ENCODE data around the gene ZNF385C. TPM values are rescaled to one million over a fixed set of nuclear protein-coding genes. Genes with fewer than 3 reads are reported as not detected.

ZNF385C gene
- total and polyA plus RNA-seq, 4 donors: 0.03 to 0.19 (median 0.06) TPM; not detected in 1

DNA sequence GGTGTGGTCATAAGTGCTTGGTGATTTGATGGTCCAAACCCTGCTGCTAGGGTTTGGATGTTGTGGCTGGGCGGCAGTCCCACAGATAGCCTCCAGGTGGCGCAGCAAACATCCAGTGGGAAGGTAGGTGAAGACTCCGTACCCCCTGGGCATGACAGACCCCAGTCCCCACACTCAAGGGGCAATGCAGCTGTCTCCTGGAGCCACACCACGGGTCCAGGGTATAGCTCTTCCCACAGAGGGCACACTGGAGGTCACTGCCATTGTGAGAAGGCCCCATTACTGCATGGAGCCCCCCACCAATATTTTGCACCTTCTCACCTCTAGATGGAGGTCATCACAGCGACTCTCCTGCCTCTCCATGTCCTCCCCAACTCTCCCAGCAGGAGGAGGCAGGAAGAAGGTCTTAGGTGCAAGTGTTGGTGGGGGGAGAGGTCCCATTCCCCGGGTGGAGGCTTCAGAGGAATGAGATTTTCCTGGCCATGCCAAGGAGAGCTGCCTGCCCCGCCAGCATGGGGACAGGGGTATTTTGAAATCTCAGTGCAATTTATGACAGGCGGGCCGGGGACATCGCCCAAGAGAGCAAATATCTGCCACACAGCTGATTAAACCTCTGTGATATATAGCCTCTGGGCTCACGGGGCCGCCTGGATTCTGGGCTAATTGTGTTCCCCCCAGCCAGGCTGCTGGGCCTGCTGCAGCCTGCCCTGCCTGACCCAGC lies 30.7 kb downstream of the ZNF385C start:
- no peaks in the 10 kb centered on the region for H3K27me3 ChIP-seq (ENCODE audit: control insufficient read depth in 4 of 4, insufficient read depth in 4 of 4, low read length in 3 of 4)
- no peak for TF ChIP-seq RXRA (IDR thresholded peaks at IDR 0.05)
- no peak for TF ChIP-seq EGR1 (IDR thresholded peaks at IDR 0.05; ENCODE audit: low read depth in 2 of 2)
- TF ChIP-seq, protein P1, sequence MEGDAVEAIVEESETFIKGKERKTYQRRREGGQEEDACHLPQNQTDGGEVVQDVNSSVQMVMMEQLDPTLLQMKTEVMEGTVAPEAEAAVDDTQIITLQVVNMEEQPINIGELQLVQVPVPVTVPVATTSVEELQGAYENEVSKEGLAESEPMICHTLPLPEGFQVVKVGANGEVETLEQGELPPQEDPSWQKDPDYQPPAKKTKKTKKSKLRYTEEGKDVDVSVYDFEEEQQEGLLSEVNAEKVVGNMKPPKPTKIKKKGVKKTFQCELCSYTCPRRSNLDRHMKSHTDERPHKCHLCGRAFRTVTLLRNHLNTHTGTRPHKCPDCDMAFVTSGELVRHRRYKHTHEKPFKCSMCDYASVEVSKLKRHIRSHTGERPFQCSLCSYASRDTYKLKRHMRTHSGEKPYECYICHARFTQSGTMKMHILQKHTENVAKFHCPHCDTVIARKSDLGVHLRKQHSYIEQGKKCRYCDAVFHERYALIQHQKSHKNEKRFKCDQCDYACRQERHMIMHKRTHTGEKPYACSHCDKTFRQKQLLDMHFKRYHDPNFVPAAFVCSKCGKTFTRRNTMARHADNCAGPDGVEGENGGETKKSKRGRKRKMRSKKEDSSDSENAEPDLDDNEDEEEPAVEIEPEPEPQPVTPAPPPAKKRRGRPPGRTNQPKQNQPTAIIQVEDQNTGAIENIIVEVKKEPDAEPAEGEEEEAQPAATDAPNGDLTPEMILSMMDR (IDR thresholded peaks at IDR 0.05; ENCODE audit: low read depth, low read length, missing input control): peak; percentile 91
- TF ChIP-seq RAD21 (IDR thresholded peaks at IDR 0.05): peak; percentile 71 to 81
- TF ChIP-seq, protein P2, sequence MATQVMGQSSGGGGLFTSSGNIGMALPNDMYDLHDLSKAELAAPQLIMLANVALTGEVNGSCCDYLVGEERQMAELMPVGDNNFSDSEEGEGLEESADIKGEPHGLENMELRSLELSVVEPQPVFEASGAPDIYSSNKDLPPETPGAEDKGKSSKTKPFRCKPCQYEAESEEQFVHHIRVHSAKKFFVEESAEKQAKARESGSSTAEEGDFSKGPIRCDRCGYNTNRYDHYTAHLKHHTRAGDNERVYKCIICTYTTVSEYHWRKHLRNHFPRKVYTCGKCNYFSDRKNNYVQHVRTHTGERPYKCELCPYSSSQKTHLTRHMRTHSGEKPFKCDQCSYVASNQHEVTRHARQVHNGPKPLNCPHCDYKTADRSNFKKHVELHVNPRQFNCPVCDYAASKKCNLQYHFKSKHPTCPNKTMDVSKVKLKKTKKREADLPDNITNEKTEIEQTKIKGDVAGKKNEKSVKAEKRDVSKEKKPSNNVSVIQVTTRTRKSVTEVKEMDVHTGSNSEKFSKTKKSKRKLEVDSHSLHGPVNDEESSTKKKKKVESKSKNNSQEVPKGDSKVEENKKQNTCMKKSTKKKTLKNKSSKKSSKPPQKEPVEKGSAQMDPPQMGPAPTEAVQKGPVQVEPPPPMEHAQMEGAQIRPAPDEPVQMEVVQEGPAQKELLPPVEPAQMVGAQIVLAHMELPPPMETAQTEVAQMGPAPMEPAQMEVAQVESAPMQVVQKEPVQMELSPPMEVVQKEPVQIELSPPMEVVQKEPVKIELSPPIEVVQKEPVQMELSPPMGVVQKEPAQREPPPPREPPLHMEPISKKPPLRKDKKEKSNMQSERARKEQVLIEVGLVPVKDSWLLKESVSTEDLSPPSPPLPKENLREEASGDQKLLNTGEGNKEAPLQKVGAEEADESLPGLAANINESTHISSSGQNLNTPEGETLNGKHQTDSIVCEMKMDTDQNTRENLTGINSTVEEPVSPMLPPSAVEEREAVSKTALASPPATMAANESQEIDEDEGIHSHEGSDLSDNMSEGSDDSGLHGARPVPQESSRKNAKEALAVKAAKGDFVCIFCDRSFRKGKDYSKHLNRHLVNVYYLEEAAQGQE (IDR thresholded peaks at IDR 0.05): no peak
- no peak overlapping the region for H3K9ac ChIP-seq (ENCODE audit: low read depth in 1 of 2, low read length in 2 of 2)
- H3K9me3 ChIP-seq (ENCODE audit: control insufficient read depth in 4 of 4, low read length in 3 of 4): no peaks in the 10 kb centered on the region
- H3K36me3 ChIP-seq (ENCODE audit: control insufficient read depth in 4 of 4, insufficient read depth in 3 of 4, low read depth in 1 of 4, low read length in 3 of 4): no peaks in the 10 kb centered on the region
- H3K4me3 ChIP-seq (ENCODE audit: low read depth in 1 of 3, low read length in 3 of 3): no peak overlapping the region
- peaks cover 3 to 8% (median 5%) of the 10 kb centered on the region in 4 donors for H3K4me1 ChIP-seq (ENCODE audit: control insufficient read depth in 4 of 4, insufficient read depth in 4 of 4, low read length in 3 of 4)
- no peak overlapping the region for H3K27ac ChIP-seq (ENCODE audit: low read depth in 1 of 2, low read length in 2 of 2)
- DNase-seq (ENCODE audit: low spot score): peak; percentile 81
- WGBS: 28% methylated on average over 12 of the region's 12 CpGs

DNA sequence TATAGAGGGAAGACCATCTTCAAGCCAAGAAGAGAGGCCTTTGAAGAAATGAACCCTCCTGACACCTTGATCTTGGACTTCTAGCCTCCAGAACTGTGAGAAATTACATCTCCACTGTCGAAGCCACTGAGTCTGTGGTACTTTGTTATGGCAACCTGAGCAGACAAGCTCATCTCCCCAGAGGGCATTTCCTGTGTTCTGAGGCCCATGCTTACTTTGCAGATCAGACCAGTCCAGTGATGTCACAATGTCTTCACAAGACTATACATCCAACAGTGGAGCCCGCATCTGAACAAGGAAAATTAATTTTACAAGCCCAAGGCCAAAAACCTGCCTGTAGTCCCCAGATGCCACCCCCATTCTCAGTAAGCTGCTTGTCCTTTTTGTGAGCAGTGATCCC lies 33.1 kb downstream of the ZNF385C start:
- Histone ChIP-seq H3K27me3 (ENCODE audit: control insufficient read depth in 4 of 4, insufficient read depth in 4 of 4, low read length in 3 of 4) (no peaks in the 10 kb centered on the region), H3K4me3 (ENCODE audit: low read depth in 1 of 3, low read length in 3 of 3) (no peak overlapping the region), H3K36me3 (ENCODE audit: control insufficient read depth in 4 of 4, insufficient read depth in 3 of 4, low read depth in 1 of 4, low read length in 3 of 4) (no peaks in the 10 kb centered on the region), H3K27ac (ENCODE audit: low read depth in 1 of 2, low read length in 2 of 2) (no peak overlapping the region), H3K9me3 (ENCODE audit: control insufficient read depth in 4 of 4, low read length in 3 of 4) (no peaks in the 10 kb centered on the region), H3K9ac (ENCODE audit: low read depth in 1 of 2, low read length in 2 of 2) (no peak overlapping the region), H3K4me1 (ENCODE audit: control insufficient read depth in 4 of 4, insufficient read depth in 4 of 4, low read length in 3 of 4) (peaks cover 0 to 4% (median 3%) of the 10 kb centered on the region in 4 donors)
- 81% methylated on average over 2 of the region's 2 CpGs for WGBS
- TF ChIP-seq SP1 (IDR thresholded peaks at IDR 0.05): no peak
- no peak for TF ChIP-seq HNF4G (IDR thresholded peaks at IDR 0.05)
- TF ChIP-seq RAD21 (IDR thresholded peaks at IDR 0.05): no peak
- no peak for TF ChIP-seq YY1 (IDR thresholded peaks at IDR 0.05)
- TF ChIP-seq, protein P3, sequence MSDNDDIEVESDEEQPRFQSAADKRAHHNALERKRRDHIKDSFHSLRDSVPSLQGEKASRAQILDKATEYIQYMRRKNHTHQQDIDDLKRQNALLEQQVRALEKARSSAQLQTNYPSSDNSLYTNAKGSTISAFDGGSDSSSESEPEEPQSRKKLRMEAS (IDR thresholded peaks at IDR 0.05): no peak
- TF ChIP-seq, protein P4, sequence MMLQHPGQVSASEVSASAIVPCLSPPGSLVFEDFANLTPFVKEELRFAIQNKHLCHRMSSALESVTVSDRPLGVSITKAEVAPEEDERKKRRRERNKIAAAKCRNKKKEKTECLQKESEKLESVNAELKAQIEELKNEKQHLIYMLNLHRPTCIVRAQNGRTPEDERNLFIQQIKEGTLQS (IDR thresholded peaks at IDR 0.05): no peak
- no peak for TF ChIP-seq FOXA1 (IDR thresholded peaks at IDR 0.05)
- TF ChIP-seq JUND (IDR thresholded peaks at IDR 0.05): no peak
- no peak for TF ChIP-seq GABPA (IDR thresholded peaks at IDR 0.05 in 1 of 2, conservative IDR thresholded peaks at IDR 0.05 in 1 of 2)
- TF ChIP-seq FOXA2 (IDR thresholded peaks at IDR 0.05): no peak
- no peak for TF ChIP-seq RXRA (IDR thresholded peaks at IDR 0.05)
- no peak for TF ChIP-seq HNF4A (conservative IDR thresholded peaks at IDR 0.05)
- TF ChIP-seq TAF1 (conservative IDR thresholded peaks at IDR 0.05): no peak
- TF ChIP-seq EGR1 (IDR thresholded peaks at IDR 0.05; ENCODE audit: low read depth in 2 of 2): no peak
- TF ChIP-seq NR2F2 (IDR thresholded peaks at IDR 0.05): no peak
- TF ChIP-seq, protein P1 (IDR thresholded peaks at IDR 0.05; ENCODE audit: low read depth, low read length, missing input control): no peak
- TF ChIP-seq, protein P2 (IDR thresholded peaks at IDR 0.05): no peak
- no peak for DNase-seq (ENCODE audit: low spot score)
